Measurements from ENCODE around the gene TSKS.

TSKS gene

GRCh38 chr19:49801966-49802661, 39.0 kb upstream of the TSKS start:
- H3K4me1 Mint-ChIP-seq, result peaks cover 2% of the 10 kb centered on the region
- peak overlapping the region; percentile 45 for H3K27ac Mint-ChIP-seq

GRCh38 chr19:49801401-49801888, 38.3 kb upstream of the TSKS start:
- no peak for ATAC-seq (ENCODE audit: low read depth)
- DNase-seq (ENCODE audit: low spot score in 2 of 2), result no peak
- peaks cover 25% of the 10 kb centered on the region for H3K36me3 Mint-ChIP-seq
- no peak overlapping the region for H3K27ac Mint-ChIP-seq
- H3K9me3 Mint-ChIP-seq, result no peaks in the 10 kb centered on the region
- H3K27me3 Mint-ChIP-seq, result no peaks in the 10 kb centered on the region
- H3K4me1 Mint-ChIP-seq, result peaks cover 2% of the 10 kb centered on the region
- no peak overlapping the region for H3K4me3 Mint-ChIP-seq

More at GRCh38 chr19:49801966-49802661, 39.0 kb upstream of the TSKS start:
- no peak for DNase-seq (ENCODE audit: low spot score in 2 of 2)
- no peaks in the 10 kb centered on the region for H3K27me3 Mint-ChIP-seq
- ATAC-seq (ENCODE audit: low read depth), result no peak
- H3K36me3 Mint-ChIP-seq, result peaks cover 22% of the 10 kb centered on the region
- no peak overlapping the region for H3K4me3 Mint-ChIP-seq
- H3K9me3 Mint-ChIP-seq, result no peaks in the 10 kb centered on the region

DNA sequence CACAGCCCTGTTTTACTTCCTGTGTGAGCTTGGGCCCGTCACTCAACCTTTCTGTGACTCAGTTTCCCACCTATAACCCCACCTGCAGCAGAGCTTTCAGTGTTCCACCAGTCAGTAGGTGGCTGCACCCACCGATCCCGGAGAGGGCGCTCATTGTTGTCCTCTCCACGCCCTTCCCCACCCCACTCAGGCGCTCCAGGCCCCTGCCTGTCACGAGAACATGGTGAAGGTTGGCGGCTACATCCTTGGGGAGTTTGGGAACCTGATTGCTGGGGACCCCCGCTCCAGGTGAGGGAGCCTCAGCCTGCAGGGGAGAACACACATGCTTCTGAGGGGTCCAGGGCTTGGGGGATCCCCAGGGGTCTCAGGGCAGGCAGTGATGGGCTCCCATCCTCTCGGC, 37.7 kb upstream of the TSKS start:
- DNase-seq (ENCODE audit: low spot score in 2 of 2), result no peak
- H3K4me1 Mint-ChIP-seq, result peaks cover 2% of the 10 kb centered on the region
- H3K9me3 Mint-ChIP-seq, result no peaks in the 10 kb centered on the region
- ATAC-seq (ENCODE audit: low read depth), result no peak
- peaks cover 25% of the 10 kb centered on the region for H3K36me3 Mint-ChIP-seq
- no peaks in the 10 kb centered on the region for H3K27me3 Mint-ChIP-seq
- no peak overlapping the region for H3K27ac Mint-ChIP-seq
- no peak overlapping the region for H3K4me3 Mint-ChIP-seq

DNA sequence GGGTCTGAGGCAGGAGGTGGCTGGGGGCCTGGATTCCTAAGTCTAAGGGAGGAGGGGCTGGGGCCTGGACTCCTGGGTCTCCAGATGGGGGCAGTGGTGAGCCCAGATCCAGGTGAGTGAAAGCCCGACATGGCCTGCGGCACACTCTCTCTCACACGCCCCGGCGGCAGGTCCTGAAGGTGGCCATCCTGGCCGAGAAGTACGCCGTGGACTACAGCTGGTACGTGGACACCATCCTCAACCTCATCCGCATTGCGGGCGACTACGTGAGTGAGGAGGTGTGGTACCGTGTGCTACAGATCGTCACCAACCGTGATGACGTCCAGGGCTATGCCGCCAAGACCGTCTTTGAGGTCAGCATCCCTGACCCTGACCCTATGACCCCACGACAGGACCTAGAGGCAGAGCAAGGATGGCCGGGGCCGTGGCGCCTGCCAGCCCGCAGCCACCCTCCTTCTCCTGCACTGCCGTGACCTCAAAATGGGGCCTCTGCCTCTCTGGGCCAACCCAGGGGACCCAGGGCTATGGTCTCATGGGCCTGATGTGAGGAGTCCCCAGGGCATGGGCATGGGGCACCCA, 36.8 kb upstream of the TSKS start:
- DNase-seq (ENCODE audit: low spot score in 2 of 2), result no peak
- peaks cover 34% of the 10 kb centered on the region for H3K36me3 Mint-ChIP-seq
- H3K27ac Mint-ChIP-seq, result no peak overlapping the region

DNA sequence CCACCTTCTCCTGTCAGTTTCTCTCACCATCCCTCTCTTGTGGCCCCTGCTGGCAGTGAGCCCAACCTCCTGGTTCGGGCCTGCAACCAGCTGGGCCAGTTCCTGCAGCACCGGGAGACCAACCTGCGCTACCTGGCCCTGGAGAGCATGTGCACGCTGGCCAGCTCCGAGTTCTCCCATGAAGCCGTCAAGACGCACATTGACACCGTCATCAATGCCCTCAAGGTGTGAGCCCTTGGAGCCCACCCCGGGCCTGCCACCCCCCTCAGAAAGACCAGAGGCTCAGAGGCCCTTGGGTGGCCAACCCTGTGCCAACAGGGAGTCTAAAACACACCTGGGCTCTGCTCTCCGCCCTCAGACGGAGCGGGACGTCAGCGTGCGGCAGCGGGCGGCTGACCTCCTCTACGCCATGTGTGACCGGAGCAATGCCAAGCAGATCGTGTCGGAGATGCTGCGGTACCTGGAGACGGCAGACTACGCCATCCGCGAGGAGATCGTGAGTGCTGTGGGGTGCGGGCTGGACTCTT, 36.2 kb upstream of the TSKS start:
- no peak for ATAC-seq (ENCODE audit: low read depth)
- peaks cover 2% of the 10 kb centered on the region for H3K4me1 Mint-ChIP-seq
- DNase-seq (ENCODE audit: low spot score in 2 of 2), result no peak
- no peaks in the 10 kb centered on the region for H3K27me3 Mint-ChIP-seq
- H3K4me3 Mint-ChIP-seq, result no peak overlapping the region
- no peak overlapping the region for H3K27ac Mint-ChIP-seq
- peaks cover 35% of the 10 kb centered on the region for H3K36me3 Mint-ChIP-seq
- no peaks in the 10 kb centered on the region for H3K9me3 Mint-ChIP-seq

More for the DNA sequence above, 36.8 kb upstream of the TSKS start:
- H3K4me1 Mint-ChIP-seq, result peaks cover 2% of the 10 kb centered on the region
- H3K9me3 Mint-ChIP-seq, result no peaks in the 10 kb centered on the region
- no peak for ATAC-seq (ENCODE audit: low read depth)
- H3K27me3 Mint-ChIP-seq, result no peaks in the 10 kb centered on the region
- H3K4me3 Mint-ChIP-seq, result no peak overlapping the region

GRCh38 chr19:49798574-49798973, 35.5 kb upstream of the TSKS start:
- H3K9me3 Mint-ChIP-seq, result no peaks in the 10 kb centered on the region
- DNase-seq (ENCODE audit: low spot score in 2 of 2), result no peak

DNA sequence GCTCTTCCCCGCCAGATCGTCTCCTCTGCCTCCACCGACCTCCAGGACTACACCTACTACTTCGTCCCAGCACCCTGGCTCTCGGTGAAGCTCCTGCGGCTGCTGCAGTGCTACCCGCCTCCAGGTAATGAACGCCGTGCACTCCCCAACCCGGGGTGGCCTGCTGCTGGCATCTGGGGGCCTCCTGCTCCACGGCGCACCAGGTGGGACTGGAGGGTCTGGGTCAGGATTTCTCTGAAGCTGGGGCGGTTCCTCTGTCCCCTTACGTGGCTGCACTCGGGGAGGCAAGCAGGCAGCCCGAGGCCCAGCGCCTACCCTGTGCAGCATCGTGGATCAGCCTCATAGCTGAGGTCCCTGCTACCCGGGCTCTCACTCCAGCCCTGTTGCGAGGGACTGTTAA, 32.5 kb upstream of the TSKS start:
- peaks cover 3% of the 10 kb centered on the region for H3K4me1 Mint-ChIP-seq
- H3K4me3 Mint-ChIP-seq, result no peak overlapping the region
- H3K9me3 Mint-ChIP-seq, result no peaks in the 10 kb centered on the region
- H3K36me3 Mint-ChIP-seq, result peaks cover 31% of the 10 kb centered on the region
- ATAC-seq (ENCODE audit: low read depth) (no peak), DNase-seq (ENCODE audit: low spot score in 2 of 2) (no peak)
- no peaks in the 10 kb centered on the region for H3K27me3 Mint-ChIP-seq
- H3K27ac Mint-ChIP-seq, result no peak overlapping the region

More at GRCh38 chr19:49798574-49798973, 35.5 kb upstream of the TSKS start:
- ATAC-seq (ENCODE audit: low read depth), result no peak
- Mint-ChIP-seq H3K4me3 (no peak overlapping the region), H3K36me3 (peaks cover 34% of the 10 kb centered on the region), H3K27ac (no peak overlapping the region), H3K4me1 (peaks cover 2% of the 10 kb centered on the region), H3K27me3 (no peaks in the 10 kb centered on the region)

DNA sequence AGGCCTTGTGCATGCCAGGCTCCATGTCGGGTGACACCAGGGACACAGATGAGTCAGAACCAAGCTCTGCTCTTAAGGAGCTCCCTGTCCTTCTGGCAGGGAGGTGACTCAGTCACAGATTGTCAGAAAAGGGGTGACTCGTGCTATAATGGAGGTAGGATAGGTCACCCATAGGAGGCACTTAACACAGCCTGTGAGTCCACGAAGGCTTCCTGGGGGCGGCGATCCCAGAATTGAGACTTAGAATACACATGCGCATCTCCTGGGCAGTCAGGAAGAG, 30.4 kb upstream of the TSKS start:
- Mint-ChIP-seq H3K9me3 (no peaks in the 10 kb centered on the region), H3K27ac (peak overlapping the region; percentile 45), H3K36me3 (peaks cover 36% of the 10 kb centered on the region), H3K27me3 (no peaks in the 10 kb centered on the region), H3K4me3 (no peak overlapping the region), H3K4me1 (peaks cover 6% of the 10 kb centered on the region)
- no peak for ATAC-seq (ENCODE audit: low read depth)
- DNase-seq (ENCODE audit: low spot score in 2 of 2), result no peak

DNA sequence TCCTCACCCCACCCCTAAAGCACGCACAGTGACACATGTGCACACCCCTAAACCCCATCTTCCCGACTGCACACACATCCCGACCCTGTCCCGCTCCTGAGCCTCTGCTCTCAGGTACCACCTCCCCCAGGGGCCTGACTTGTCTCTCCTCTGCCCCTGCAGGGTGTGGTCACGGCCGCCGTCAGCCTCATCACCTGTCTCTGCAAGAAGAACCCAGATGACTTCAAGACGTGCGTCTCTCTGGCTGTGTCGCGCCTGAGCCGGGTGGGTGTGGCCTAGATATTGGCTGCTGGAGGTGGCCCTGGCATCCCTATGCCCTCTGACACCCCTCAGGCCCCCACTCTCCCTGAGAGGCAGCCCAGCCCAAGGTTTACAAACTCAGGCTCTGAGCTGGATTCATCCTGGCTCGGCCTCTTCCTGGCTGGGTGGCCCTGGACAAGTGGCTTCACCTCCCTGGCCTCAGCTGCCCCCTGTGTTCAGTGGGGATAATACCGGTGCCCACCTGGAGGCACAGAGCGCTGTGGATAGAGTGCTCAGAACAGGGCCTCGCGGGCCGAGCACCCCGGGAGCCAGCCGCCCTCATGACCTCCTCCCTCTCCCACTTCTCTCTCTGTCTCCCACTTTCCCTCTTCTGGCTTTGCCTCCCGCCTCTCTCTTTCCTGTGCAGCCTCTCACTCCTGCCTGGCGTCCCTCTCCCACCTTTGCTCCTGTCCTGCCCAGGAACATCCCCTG, 29.9 kb upstream of the TSKS start:
- DNase-seq (ENCODE audit: low spot score in 2 of 2) (no peak), ATAC-seq (ENCODE audit: low read depth) (no peak)
- Mint-ChIP-seq H3K36me3 (peaks cover 40% of the 10 kb centered on the region), H3K9me3 (no peaks in the 10 kb centered on the region), H3K27me3 (no peaks in the 10 kb centered on the region), H3K27ac (peak overlapping the region; percentile 45), H3K4me1 (peaks cover 10% of the 10 kb centered on the region), H3K4me3 (no peak overlapping the region)

DNA sequence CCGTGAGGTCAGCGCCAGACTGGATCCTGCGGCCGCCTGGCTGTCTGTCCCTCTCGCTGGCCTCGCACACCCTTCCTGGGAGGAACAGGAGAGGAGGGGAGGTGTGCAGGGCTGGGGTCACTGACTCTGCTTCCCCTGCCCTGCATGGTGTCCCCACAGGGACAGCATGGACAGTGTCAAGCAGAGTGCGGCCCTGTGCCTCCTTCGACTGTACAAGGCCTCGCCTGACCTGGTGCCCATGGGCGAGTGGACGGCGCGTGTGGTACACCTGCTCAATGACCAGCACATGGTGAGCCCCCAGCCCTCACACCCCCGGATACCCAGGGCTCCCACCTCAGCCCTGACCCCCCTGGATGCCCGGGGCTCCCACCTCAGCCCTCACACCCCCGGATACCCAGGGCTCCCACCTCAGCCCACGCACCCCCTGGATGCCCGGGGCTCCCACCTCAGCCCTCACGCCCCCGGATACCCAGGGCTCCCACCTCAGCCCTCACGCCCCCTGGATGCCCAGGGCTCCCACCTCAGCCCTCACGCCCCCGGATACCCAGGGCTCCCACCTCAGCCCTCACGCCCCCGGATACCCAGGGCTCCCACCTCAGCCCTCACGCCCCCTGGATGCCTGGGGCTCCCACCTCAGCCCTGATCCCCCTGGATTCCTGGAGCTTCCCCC, 28.8 kb upstream of the TSKS start:
- Mint-ChIP-seq H3K27me3 (no peaks in the 10 kb centered on the region), H3K4me1 (peaks cover 10% of the 10 kb centered on the region), H3K36me3 (peaks cover 43% of the 10 kb centered on the region), H3K27ac (no peak overlapping the region), H3K9me3 (no peaks in the 10 kb centered on the region), H3K4me3 (no peak overlapping the region)
- DNase-seq (ENCODE audit: low spot score in 2 of 2), result no peak
- ATAC-seq (ENCODE audit: low read depth), result no peak

DNA sequence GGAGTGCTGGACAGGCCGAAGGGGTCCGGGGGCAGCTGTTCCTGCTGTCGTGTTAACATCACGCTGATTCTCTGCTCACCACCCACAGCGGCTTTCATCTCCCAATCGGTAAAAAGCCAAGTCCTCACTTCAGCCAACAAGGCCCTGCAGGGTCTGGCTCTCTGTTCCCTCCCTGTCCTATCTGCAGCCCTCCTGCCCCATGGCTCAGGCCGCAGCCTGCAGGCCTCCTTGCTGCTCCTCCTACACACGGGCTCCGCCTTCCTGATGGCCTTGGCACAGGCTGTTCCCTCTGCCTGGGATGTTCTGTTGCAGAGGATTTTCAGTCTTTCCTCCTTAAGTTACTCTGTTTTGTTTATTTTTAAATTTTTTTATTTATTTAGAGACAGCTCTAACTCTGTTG, 27.8 kb upstream of the TSKS start:
- H3K27me3 Mint-ChIP-seq, result no peaks in the 10 kb centered on the region
- ATAC-seq (ENCODE audit: low read depth) (no peak), DNase-seq (ENCODE audit: low spot score in 2 of 2) (no peak)
- peaks cover 10% of the 10 kb centered on the region for H3K4me1 Mint-ChIP-seq
- no peak overlapping the region for H3K4me3 Mint-ChIP-seq
- no peak overlapping the region for H3K27ac Mint-ChIP-seq
- peaks cover 44% of the 10 kb centered on the region for H3K36me3 Mint-ChIP-seq
- no peaks in the 10 kb centered on the region for H3K9me3 Mint-ChIP-seq

- no peaks in the 10 kb centered on the region for H3K9me3 Mint-ChIP-seq
- no peaks in the 10 kb centered on the region for H3K27me3 Mint-ChIP-seq
- no peak for DNase-seq (ENCODE audit: low spot score in 2 of 2)
- H3K36me3 Mint-ChIP-seq, result peaks cover 42% of the 10 kb centered on the region
- H3K4me3 Mint-ChIP-seq, result no peak overlapping the region
- ATAC-seq (ENCODE audit: low read depth), result no peak
- H3K27ac Mint-ChIP-seq, result no peak overlapping the region
- H3K4me1 Mint-ChIP-seq, result peaks cover 13% of the 10 kb centered on the region
These were observed 25.8 kb upstream of the TSKS start for GRCh38 chr19:49788857-49789256.

- H3K27me3 Mint-ChIP-seq, result no peaks in the 10 kb centered on the region
- DNase-seq (ENCODE audit: low spot score in 2 of 2) (no peak), ATAC-seq (ENCODE audit: low read depth) (no peak)
- peaks cover 10% of the 10 kb centered on the region for H3K4me1 Mint-ChIP-seq
- H3K9me3 Mint-ChIP-seq, result no peaks in the 10 kb centered on the region
- no peak overlapping the region for H3K27ac Mint-ChIP-seq
- H3K4me3 Mint-ChIP-seq, result no peak overlapping the region
- H3K36me3 Mint-ChIP-seq, result peaks cover 47% of the 10 kb centered on the region
These were observed 24.6 kb upstream of the TSKS start for GRCh38 chr19:49787746-49788145.

DNA sequence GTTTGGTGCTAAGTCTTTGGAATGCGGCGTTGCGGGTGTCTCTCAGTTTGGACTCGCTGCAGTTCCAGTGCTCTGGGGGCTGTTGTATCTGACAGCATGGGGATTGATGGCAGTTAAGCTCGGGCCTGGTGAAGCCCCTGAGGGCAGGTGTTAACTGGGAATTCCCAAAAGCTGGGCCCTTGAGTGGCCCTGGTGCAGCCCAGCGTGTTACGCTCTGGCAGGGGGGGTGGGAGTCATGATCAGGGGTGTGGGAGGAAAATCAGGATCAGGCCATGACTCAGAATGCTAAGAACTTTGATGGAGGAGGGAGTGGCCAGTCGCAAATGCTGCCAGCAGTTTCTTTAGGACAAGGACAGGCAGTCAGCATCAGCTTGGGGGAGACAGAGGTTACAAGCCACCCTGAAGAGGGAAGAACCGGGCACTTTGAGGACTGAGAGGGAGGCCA, 23.3 kb upstream of the TSKS start:
- ATAC-seq (ENCODE audit: low read depth) (no peak), DNase-seq (ENCODE audit: low spot score in 2 of 2) (no peak)
- Mint-ChIP-seq H3K27ac (no peak overlapping the region), H3K9me3 (no peaks in the 10 kb centered on the region), H3K36me3 (peaks cover 46% of the 10 kb centered on the region), H3K4me3 (no peak overlapping the region), H3K27me3 (no peaks in the 10 kb centered on the region), H3K4me1 (peaks cover 10% of the 10 kb centered on the region)

All from memory B cell (primary cell).